ENCODE data around the gene GALNT18. TPM values are rescaled to one million over a fixed set of nuclear protein-coding genes. Genes with fewer than 3 reads are reported as not detected.

GALNT18 gene
- total RNA-seq, 1 experiment from 2014 or later: 9.2 TPM

- CTCF ChIA-PET: no interaction called here
- Mint-ChIP-seq H3K27me3 (ENCODE audit: unreplicated experiment) (no peaks in the 10 kb centered on the region), H3K27ac (ENCODE audit: unreplicated experiment) (no peak overlapping the region), H3K4me1 (ENCODE audit: low read depth, unreplicated experiment) (peaks cover 14% of the 10 kb centered on the region), H3K9me3 (ENCODE audit: low read depth, unreplicated experiment) (no peaks in the 10 kb centered on the region), H3K4me3 (ENCODE audit: low read depth, unreplicated experiment) (no peak overlapping the region), H3K36me3 (ENCODE audit: insufficient read depth, unreplicated experiment) (peaks cover 8% of the 10 kb centered on the region)
- BruUV-seq (replicated peaks): no TSS peak
- intact Hi-C loops (cut with micrococcal nuclease; ENCODE audit: unreplicated experiment): no loop called here
- TF ChIP-seq CTCF (IDR thresholded peaks at IDR 0.05; ENCODE audit: unreplicated experiment): no peak
- DNase-seq: no peak
Observed at GRCh38 chr11:11615086-11615485, 6.7 kb downstream of the GALNT18 start.

GRCh38 chr11:11612439-11612838 lies 9.4 kb downstream of the GALNT18 start:
- no peak for TF ChIP-seq CTCF (IDR thresholded peaks at IDR 0.05; ENCODE audit: unreplicated experiment)
- Mint-ChIP-seq H3K27ac (ENCODE audit: unreplicated experiment) (no peak overlapping the region), H3K4me1 (ENCODE audit: low read depth, unreplicated experiment) (peaks cover 22% of the 10 kb centered on the region), H3K4me3 (ENCODE audit: low read depth, unreplicated experiment) (no peak overlapping the region), H3K27me3 (ENCODE audit: unreplicated experiment) (no peaks in the 10 kb centered on the region), H3K36me3 (ENCODE audit: insufficient read depth, unreplicated experiment) (no peaks in the 10 kb centered on the region), H3K9me3 (ENCODE audit: low read depth, unreplicated experiment) (no peaks in the 10 kb centered on the region)
- no TSS peak for BruUV-seq (replicated peaks)
- CTCF ChIA-PET: no interaction called here
- intact Hi-C loops (cut with micrococcal nuclease; ENCODE audit: unreplicated experiment): no loop called here
- no peak for DNase-seq

GRCh38 chr11:11611381-11611780 lies 10.4 kb downstream of the GALNT18 start:
- Mint-ChIP-seq H3K4me3 (ENCODE audit: low read depth, unreplicated experiment) (no peak overlapping the region), H3K27me3 (ENCODE audit: unreplicated experiment) (no peaks in the 10 kb centered on the region), H3K27ac (ENCODE audit: unreplicated experiment) (no peak overlapping the region), H3K36me3 (ENCODE audit: insufficient read depth, unreplicated experiment) (no peaks in the 10 kb centered on the region), H3K4me1 (ENCODE audit: low read depth, unreplicated experiment) (peaks cover 29% of the 10 kb centered on the region), H3K9me3 (ENCODE audit: low read depth, unreplicated experiment) (no peaks in the 10 kb centered on the region)
- intact Hi-C loops (cut with micrococcal nuclease; ENCODE audit: unreplicated experiment): no loop called here
- no peak for TF ChIP-seq CTCF (IDR thresholded peaks at IDR 0.05; ENCODE audit: unreplicated experiment)
- no peak for DNase-seq
- BruUV-seq (replicated peaks): no TSS peak
- CTCF ChIA-PET: no interaction called here

GRCh38 chr11:11608783-11609232 lies 13.0 kb downstream of the GALNT18 start:
- DNase-seq: peak; percentile 19
- TF ChIP-seq CTCF (IDR thresholded peaks at IDR 0.05; ENCODE audit: unreplicated experiment): no peak
- BruUV-seq (replicated peaks): no TSS peak
- Mint-ChIP-seq H3K27ac (ENCODE audit: unreplicated experiment) (no peak overlapping the region), H3K4me1 (ENCODE audit: low read depth, unreplicated experiment) (peaks cover 29% of the 10 kb centered on the region), H3K9me3 (ENCODE audit: low read depth, unreplicated experiment) (no peaks in the 10 kb centered on the region), H3K27me3 (ENCODE audit: unreplicated experiment) (no peaks in the 10 kb centered on the region), H3K36me3 (ENCODE audit: insufficient read depth, unreplicated experiment) (no peaks in the 10 kb centered on the region), H3K4me3 (ENCODE audit: low read depth, unreplicated experiment) (no peak overlapping the region)
- CTCF ChIA-PET: interaction anchor here (0.6 kb wide), 1 partner anchor 410 kb away, joined by 3 read pairs; no protein-coding TSS in a partner anchor
- intact Hi-C loops (cut with micrococcal nuclease; ENCODE audit: unreplicated experiment): no loop called here

Measured in Calu3 (cell line).